Kidney glomerular epithelial cell (primary cell): ENCODE measurements around the gene RGL1.

Experiments
- DNase-seq: peaks from one replicate; lab custom pipeline; 2025; lab: John Stamatoyannopoulos, UW

RGL1 gene

DNA sequence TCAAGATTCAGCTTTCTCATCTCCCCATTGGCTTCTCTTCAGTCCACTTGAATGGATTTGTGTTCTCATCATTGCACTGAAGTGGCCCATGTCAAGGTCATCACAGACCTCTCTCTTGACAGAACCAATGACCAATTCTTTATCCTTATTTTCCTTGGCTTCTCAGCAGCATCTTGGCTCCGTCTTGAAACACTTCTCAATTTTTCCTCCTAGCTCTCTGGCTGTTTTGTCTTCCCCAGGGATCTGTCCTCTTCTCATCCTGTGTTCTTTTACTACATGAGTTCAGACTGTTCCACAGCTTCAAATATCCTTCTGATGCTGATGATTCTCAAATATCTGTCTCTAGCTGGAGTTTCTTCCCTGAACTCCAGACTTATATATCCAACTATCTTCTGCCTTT, 154.0 kb downstream of the RGL1 start:
- DNase-seq: no peak

DNA sequence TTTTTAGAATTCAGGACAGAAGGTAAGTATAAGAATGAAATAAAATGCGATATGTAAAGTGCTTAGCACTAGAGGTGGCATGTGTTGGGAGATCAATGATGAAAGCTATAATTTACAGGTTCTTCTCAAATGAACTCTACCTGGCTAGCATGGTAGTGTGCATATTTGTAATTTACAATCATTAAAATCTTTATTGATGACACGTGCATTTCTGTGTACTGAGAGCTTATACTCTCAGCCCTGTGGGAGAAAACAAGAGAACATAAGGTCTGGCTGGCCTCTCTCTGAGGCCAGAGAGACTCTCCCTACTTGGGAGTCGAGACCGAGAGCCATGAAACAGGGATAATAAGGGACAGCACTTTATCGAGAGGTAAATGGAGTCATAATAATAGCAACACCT, 156.2 kb downstream of the RGL1 start:
- no peak for DNase-seq

DNA sequence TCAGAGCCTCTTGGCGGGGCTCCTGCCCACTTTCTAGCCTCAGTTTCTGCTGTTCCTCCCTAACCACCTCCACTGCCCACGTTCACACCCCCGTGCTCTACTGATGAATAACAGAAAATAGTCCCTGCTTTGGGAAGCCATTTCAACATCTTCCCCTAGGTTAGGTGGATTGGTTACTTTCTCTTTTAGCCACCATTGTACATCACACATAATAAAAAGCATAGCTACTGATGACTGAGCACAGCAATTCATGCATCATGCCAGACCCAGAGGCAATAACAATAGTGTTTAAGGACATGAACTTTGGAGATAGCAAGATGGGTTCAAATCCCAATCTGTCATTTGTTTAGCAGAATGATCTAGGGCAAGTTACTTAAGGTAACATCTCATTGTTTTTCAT, 158.0 kb downstream of the RGL1 start:
- no peak for DNase-seq

DNA sequence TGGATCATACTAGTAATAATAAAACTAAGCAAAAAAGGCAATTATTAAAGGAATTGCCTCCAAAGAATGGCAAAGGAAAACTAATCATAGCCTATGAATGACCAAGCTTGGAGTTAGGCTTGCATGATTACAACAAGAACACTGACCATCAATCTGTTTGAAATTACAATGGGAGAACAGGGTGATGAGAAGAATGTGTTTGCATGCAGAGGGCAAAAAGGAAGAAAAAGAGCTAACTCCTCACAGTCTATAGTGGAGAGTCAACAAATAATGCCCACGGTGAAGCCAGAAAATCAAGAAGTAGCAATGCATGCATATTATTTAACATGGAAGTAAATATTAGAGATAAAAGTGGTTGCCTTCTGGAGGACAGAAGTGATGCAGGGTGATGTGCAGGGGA, 160.8 kb downstream of the RGL1 start:
- DNase-seq: no peak

DNA sequence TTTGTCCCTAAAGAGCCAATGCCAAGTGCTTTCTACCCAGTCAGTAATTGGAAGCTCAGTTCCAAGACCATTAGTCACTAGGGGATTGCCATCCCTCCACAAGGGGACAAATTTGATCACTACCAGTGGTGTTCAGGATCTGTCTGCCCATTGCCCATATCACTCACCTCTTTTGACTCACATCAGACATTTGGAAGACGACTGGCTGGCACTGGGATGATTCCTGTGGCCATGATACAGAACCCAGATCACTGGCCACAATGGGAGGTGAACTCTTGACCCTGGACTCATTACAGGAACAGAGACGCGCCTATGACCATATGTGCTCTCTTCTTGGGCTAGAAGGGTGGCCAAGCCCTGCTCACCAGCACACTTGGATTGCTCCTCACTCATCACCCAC, 161.6 kb downstream of the RGL1 start:
- DNase-seq: no peak

DNA sequence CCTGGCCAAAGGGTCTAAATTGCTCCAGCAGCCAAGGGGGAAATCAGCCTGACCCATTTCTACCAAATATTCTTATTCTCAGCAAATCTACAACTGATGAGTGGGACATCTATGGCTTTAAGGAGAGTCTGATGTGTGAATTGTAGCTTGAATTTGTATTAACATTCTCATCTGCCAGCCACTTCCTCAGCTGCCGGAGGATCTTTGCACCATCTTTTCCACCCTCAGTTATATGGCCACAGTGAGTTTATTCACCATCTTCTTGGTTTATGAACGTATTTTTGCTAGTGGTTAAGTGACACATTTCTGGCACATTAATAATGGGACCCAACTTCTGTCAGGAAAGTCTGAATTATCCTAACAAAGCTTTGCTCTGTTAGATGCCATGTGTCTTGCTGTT, 163.0 kb downstream of the RGL1 start:
- no peak for DNase-seq

DNA sequence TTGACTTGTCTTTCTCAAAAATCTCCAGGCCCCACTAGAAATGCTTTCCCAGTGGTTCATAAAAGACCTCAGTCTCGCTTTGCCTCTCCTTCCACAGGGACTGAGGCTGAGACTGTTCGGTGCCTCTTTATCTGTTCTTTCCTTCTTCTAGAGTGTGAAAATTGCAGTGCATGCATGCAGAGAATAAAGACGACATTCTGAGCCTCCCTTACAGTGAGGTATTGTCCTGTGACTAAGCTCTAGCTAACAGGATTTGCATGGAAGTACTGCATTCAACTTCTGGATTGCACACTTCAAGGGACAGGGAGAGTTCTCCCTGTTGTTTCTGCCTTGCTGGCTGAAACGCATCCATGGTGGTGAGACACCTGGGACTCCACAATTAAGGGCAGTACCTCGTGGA, 163.5 kb downstream of the RGL1 start:
- DNase-seq: no peak

DNA sequence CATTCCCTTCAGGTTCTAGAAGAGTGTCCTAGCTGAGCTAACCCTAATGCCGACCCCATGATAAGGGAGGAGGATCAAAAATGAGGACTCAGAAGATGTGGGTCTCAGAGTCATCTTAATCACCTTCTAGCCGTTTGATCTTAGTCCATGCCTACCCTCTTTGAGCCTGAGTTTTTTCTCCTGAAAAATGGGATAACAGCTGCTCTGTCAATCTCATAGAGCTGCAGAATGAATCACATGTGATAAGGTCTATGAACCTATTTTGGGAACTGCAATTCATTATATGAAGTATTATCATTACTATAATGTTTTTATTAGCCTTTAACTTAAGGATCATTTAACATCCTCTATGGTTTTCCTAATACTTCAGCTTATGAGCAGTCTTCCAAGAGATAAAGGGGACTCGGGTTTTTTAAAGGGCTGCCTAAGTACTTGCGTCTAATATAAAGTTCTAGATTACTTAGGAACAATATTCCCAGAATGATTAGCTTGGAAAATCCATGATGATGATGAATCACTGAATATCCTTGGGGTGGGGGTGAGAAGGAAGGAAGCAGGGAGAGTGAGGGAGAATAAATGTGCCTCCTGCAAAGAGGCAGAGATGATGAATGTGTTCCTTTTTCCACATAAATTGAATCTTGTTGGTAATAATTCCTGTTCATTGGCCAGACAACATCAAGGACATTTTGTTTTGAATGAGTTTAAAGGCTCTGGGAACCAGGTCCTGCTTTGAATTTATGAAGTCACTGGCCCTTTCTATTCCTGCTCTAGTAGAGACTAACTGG, 165.8 kb downstream of the RGL1 start:
- peak; percentile 34 for DNase-seq

DNA sequence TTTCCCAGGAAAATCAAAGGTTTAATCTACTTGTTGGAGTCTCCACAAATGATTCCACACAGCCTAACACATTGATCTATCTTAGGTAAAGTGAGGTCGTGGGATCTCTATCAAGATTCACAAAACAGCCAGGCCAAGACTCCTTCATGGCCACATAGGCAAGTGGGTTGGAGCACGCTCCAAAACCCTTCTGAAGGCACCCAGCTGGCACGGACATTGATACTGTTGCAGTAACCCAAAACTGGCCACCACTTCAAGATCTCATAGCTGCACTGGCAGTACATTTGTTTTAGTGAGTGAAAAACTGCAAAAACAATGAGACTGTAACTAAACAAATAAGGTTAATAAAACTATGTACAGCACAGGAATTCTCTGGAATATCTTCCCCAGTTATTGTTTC, 170.7 kb downstream of the RGL1 start:
- no peak for DNase-seq

DNA sequence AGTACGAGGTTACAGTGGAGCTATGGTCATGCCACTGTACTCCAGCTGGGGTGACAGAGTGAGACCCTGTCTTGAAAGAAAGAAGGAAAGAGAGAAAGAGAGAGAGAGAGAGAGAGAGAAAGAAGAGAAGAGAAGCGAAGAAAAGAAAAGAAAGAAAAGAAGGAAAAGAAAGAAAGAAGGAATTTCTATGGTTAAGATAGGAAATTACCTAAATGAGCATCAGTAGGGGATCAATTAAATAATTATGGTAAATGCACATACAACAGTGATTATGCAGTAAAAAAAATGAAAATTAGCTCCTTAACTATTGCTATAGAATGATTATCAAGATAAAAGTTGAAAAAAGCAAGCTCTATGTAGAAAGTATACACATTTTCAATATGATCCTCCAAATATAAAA, 172.8 kb downstream of the RGL1 start:
- DNase-seq: no peak
